Breast epithelium (tissue), 3 donors: Measurements from ENCODE around the gene DNAL1.

Experiments
- CTCF ChIP-seq, 3 donors: fragments of 450-650 bp; IDR thresholded peaks; one replicate each; pipeline ENCODE4 v1.5.1; 2016 to 2017; ENCODE audit warnings: antibody characterized with exemption in 3 of 3, mild to moderate bottlenecking in 3 of 3, moderate library complexity in 3 of 3
- POLR2A ChIP-seq: fragments of 450-650 bp; IDR thresholded peaks from one replicate; pipeline ENCODE4 v1.6.1; 2016; ENCODE audit warnings: antibody characterized with exemption, mild to moderate bottlenecking, moderate library complexity
- POLR2AphosphoS5 ChIP-seq, 3 donors: sonication (generic); formaldehyde crosslinking; IDR thresholded peaks; one replicate each; pipeline ENCODE4 v1.6.1; 2017; ENCODE audit warnings: antibody characterized with exemption in 3 of 3

GRCh38 chr14:73694083-73694482 lies 49.3 kb downstream of the DNAL1 start:
- TF ChIP-seq CTCF (IDR thresholded peaks at IDR 0.05) = no peak
- no peak for TF ChIP-seq POLR2A
- no peak for TF ChIP-seq POLR2AphosphoS5 (IDR thresholded peaks at IDR 0.05)
